ENCODE data around the gene CITED4. TPM values are rescaled to one million over a fixed set of nuclear protein-coding genes. Genes with fewer than 3 reads are reported as not detected.
A peak's percentile ranks its signal among the peaks of the same experiment; 100 is the strongest.

The CITED4 gene
- total and polyA plus RNA-seq, 7 donors: 3.0 to 59.8 (median 23.5) TPM; not detected in 2

DNA sequence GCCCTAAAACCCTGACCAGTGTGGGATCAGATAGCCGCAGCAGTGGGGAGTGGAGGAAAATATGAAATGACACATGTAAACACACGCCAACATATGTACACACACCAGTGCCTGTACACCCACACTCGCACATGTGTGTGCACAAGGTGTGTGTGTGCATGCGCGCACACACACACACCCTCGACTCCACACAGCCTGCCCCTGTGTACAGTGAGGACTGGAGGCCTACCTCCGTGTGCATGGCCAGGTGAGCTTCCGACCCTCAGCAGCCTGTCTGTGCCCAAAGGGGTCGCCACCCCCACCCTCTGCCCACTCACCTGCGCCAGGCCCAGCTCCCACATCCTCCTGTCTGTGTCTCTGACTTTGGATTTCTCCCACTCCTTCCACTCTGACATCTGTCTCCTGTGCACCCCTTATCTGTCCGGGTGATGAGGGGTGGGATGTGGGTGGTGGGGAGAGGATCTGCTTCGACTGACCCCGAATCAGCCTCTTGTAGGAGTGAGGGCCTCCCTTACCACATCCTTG lies 31.7 kb downstream of the CITED4 start:
- DNase-seq: no peak

DNA sequence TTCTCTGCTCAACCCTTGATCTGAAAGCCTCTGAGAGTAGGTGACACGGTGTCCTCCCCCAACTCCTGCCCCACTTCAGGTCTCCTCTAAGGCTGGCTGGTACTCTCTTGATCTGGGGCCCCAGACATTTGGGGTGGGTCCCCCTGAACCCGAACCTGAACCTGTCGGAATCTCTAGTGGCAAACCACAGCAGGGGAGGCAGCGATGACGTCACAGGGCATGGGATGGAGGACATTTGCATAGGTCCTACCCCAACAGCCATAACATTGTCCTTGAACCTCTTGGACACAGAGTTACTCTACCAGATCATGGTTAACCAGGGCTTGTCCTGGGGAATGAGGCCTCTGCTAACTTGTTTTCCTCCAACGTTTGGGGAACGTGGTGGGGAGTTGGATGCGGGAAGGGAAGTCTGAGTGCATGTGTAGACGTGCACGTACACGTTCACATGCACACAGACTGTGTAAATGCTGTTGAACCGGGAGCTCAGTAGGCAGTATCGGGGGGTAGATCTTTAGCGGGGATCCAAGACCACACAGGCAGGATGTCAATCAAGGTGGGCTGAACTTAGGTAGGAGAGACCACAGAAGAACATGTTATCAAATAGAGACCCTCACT lies 32.4 kb downstream of the CITED4 start:
- H3K4me3 ChIP-seq: no peak overlapping the region
- H3K27ac ChIP-seq: no peak overlapping the region
- no peaks in the 10 kb centered on the region for H3K27me3 ChIP-seq
- TF ChIP-seq, protein P1, sequence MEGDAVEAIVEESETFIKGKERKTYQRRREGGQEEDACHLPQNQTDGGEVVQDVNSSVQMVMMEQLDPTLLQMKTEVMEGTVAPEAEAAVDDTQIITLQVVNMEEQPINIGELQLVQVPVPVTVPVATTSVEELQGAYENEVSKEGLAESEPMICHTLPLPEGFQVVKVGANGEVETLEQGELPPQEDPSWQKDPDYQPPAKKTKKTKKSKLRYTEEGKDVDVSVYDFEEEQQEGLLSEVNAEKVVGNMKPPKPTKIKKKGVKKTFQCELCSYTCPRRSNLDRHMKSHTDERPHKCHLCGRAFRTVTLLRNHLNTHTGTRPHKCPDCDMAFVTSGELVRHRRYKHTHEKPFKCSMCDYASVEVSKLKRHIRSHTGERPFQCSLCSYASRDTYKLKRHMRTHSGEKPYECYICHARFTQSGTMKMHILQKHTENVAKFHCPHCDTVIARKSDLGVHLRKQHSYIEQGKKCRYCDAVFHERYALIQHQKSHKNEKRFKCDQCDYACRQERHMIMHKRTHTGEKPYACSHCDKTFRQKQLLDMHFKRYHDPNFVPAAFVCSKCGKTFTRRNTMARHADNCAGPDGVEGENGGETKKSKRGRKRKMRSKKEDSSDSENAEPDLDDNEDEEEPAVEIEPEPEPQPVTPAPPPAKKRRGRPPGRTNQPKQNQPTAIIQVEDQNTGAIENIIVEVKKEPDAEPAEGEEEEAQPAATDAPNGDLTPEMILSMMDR (IDR thresholded peaks at IDR 0.05): no peak
- no peak for TF ChIP-seq EP300 (IDR thresholded peaks at IDR 0.05)
- TF ChIP-seq POLR2AphosphoS5 (IDR thresholded peaks at IDR 0.05): no peak
- DNase-seq: no peak
- intact Hi-C loops (cut with DNase I): no loop called here
- 82 to 84% methylated on average over 14 of the region's 14 CpGs for WGBS, 2 donors
- H3K4me1 ChIP-seq: peaks cover 0 to 12% (median 6%) of the 10 kb centered on the region in 4 donors
- H3K36me3 ChIP-seq: peaks cover 1 to 35% (median 4%) of the 10 kb centered on the region in 4 donors
- no peaks in the 10 kb centered on the region for H3K9me3 ChIP-seq

More for the DNA sequence above, 31.7 kb downstream of the CITED4 start:
- H3K4me3 ChIP-seq: no peak overlapping the region
- H3K36me3 ChIP-seq: peaks cover 9 to 42% (median 11%) of the 10 kb centered on the region in 4 donors
- H3K4me1 ChIP-seq: peaks cover 0 to 5% (median under 1%) of the 10 kb centered on the region in 4 donors
- intact Hi-C loops (cut with DNase I): no loop called here
- no peaks in the 10 kb centered on the region for H3K9me3 ChIP-seq
- WGBS, 2 donors: 94% methylated on average over 13 of the region's 13 CpGs
- H3K27ac ChIP-seq: no peak overlapping the region
- no peaks in the 10 kb centered on the region for H3K27me3 ChIP-seq
- TF ChIP-seq EP300 (IDR thresholded peaks at IDR 0.05) (no peak), POLR2AphosphoS5 (IDR thresholded peaks at IDR 0.05) (no peak), POLR2A (IDR thresholded peaks at IDR 0.05) (no peak)
- TF ChIP-seq, protein P1 (IDR thresholded peaks at IDR 0.05): no peak

DNA sequence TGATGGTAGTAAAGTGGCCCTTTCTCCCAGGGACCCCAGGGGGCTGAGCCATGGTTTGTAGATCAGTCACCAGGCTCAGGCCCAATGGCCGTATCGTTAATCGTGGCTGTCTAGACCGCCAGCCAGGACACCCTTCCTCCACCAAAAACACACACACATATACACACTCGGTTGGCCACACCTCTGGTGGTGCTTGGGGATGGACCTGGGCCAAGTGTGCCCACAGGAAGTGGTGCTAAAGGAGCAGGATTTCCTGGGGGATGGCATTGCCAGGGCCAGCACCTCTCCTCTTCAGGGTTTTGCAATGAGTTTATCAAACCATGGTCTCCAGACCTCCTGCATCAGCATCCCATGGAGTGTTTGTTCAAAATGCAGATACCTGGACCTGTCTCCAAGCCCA lies 36.2 kb downstream of the CITED4 start:
- Histone ChIP-seq H3K9me3 (no peaks in the 10 kb centered on the region), H3K27me3 (no peaks in the 10 kb centered on the region), H3K4me3 (no peak overlapping the region), H3K36me3 (peaks cover 0 to 23% (median 5%) of the 10 kb centered on the region in 4 donors), H3K4me1 (peaks cover 0 to 30% (median 17%) of the 10 kb centered on the region in 4 donors), H3K27ac (peak overlapping the region in 2 of 4 donors; percentile 65 to 75)
- DNase-seq: no peak
- intact Hi-C loops (cut with DNase I): no loop called here
- WGBS, 2 donors: 51 to 57% methylated on average over 5 of the region's 5 CpGs
- TF ChIP-seq POLR2A (IDR thresholded peaks at IDR 0.05): no peak
- TF ChIP-seq EP300 (IDR thresholded peaks at IDR 0.05): no peak
- no peak for TF ChIP-seq POLR2AphosphoS5 (IDR thresholded peaks at IDR 0.05)
- TF ChIP-seq, protein P1 (IDR thresholded peaks at IDR 0.05): no peak

DNA sequence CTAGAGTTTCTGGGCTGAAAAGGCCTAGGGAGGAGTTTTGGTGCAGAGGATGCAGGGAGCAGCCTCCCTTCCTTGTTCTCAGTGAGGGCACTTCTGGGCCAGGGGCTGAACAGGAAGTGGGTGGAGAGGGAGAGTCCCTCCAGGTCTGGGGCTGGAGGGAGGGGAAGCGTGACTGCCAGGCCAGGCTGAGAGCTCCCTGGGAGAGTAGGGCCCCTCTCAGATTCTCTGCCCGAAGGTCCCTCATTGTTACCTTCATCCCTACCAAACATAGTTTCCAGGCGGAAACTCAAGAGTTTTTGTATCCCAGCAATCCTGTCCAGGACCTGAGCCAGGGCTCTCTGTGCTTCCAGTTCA lies 36.8 kb downstream of the CITED4 start:
- no peak for DNase-seq
- TF ChIP-seq POLR2A (IDR thresholded peaks at IDR 0.05) (no peak), EP300 (IDR thresholded peaks at IDR 0.05) (no peak), POLR2AphosphoS5 (IDR thresholded peaks at IDR 0.05) (no peak)
- TF ChIP-seq, protein P1 (IDR thresholded peaks at IDR 0.05): no peak
- Histone ChIP-seq H3K27ac (peak overlapping the region in 2 of 4 donors; percentile 65 to 75), H3K4me1 (peaks cover 0 to 35% (median 21%) of the 10 kb centered on the region in 4 donors), H3K4me3 (no peak overlapping the region), H3K9me3 (no peaks in the 10 kb centered on the region), H3K27me3 (no peaks in the 10 kb centered on the region), H3K36me3 (peaks cover 0 to 29% (median 5%) of the 10 kb centered on the region in 4 donors)
- intact Hi-C loops (cut with DNase I): no loop called here
- WGBS, 2 donors: 59 to 88% methylated on average over 3 of the region's 3 CpGs
